ENCODE measurements around the gene CFAP100. TPM values are rescaled to one million over a fixed set of nuclear protein-coding genes. Genes with fewer than 3 reads are reported as not detected.

CFAP100 gene
- total RNA-seq, 2 donors from 2014 or later, result 0.44 to 0.66 TPM

DNA sequence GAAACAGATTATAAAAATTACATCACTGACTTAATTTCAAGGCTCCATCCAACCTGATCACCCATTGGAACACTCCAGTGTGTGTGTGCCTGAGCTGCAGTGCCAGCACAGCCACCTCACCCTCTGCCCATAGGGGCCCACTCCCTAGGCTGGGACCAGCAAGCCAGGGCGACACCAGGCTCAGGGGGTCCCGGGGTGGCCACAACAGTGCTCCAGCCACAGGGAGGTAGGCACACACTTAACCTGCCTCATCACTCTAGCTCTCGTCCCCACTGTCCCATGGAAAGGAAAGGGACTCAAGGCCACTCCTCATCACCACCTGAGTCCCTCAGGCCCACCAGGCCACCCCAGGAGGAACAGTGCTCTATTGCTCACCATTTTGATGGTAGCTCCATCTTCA lies 56.0 kb downstream of the CFAP100 start:
- Histone ChIP-seq H3K9ac (ENCODE audit: extremely low read depth, low read length, poor library complexity, severe bottlenecking) (no peak overlapping the region), H3K27ac (ENCODE audit: low read depth, low read length) (no peak overlapping the region), H3K9me3 (ENCODE audit: control insufficient read depth, low read length) (no peaks in the 10 kb centered on the region), H3K36me3 (ENCODE audit: control insufficient read depth, insufficient read depth, low read length) (peaks cover 63% of the 10 kb centered on the region), H3K4me1 (ENCODE audit: control insufficient read depth, insufficient read depth, low read length) (no peaks in the 10 kb centered on the region), H3K27me3 (ENCODE audit: control insufficient read depth, insufficient read depth, low read length, poor library complexity, severe bottlenecking) (no peaks in the 10 kb centered on the region), H3K4me3 (ENCODE audit: low read length) (no peak overlapping the region)
- DNase-seq, result peak; percentile 27
- no peak for TF ChIP-seq CTCF (conservative IDR thresholded peaks at IDR 0.05)
- H3K27me3 Mint-ChIP-seq (ENCODE audit: insufficient read depth), result no peaks in the 10 kb centered on the region
- H3K9me3 Mint-ChIP-seq, result no peaks in the 10 kb centered on the region
- peaks cover 21% of the 10 kb centered on the region for H3K36me3 Mint-ChIP-seq (ENCODE audit: low read depth)
- no peak overlapping the region for H3K4me3 Mint-ChIP-seq
- no peaks in the 10 kb centered on the region for H3K4me1 Mint-ChIP-seq
- no peak overlapping the region for H3K27ac Mint-ChIP-seq
- WGBS, 2 experiments (ENCODE audit: insufficient coverage in 1 of 2, insufficient read length in 1 of 2), result 89 to 95% methylated on average over 3 of the region's 3 CpGs

DNA sequence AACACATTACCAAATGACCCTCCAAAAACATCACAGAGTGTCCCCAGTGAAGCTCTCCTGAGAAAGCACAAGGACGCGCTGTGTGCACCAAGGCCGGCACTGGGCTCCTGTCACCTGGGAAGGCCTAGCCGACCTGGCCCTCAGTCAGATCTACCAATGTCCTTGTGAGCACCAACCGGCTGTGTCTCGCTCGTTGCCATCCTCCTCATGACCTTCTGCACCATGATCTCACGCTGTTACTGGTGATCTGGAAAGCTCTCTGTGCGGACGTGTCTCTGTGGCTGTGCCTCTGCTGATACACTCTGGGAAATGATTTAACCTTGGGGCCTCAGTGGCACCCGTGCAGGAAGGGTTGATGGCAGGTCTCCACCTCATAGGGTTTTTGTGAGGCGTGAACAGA lies 56.8 kb downstream of the CFAP100 start:
- no peak for TF ChIP-seq CTCF (conservative IDR thresholded peaks at IDR 0.05)
- Histone ChIP-seq H3K27me3 (ENCODE audit: control insufficient read depth, insufficient read depth, low read length, poor library complexity, severe bottlenecking) (no peaks in the 10 kb centered on the region), H3K27ac (ENCODE audit: low read depth, low read length) (no peak overlapping the region), H3K4me3 (ENCODE audit: low read length) (no peak overlapping the region), H3K9me3 (ENCODE audit: control insufficient read depth, low read length) (no peaks in the 10 kb centered on the region), H3K36me3 (ENCODE audit: control insufficient read depth, insufficient read depth, low read length) (peaks cover 60% of the 10 kb centered on the region), H3K4me1 (ENCODE audit: control insufficient read depth, insufficient read depth, low read length) (no peaks in the 10 kb centered on the region), H3K9ac (ENCODE audit: extremely low read depth, low read length, poor library complexity, severe bottlenecking) (no peak overlapping the region)
- no peak overlapping the region for H3K4me3 Mint-ChIP-seq
- H3K4me1 Mint-ChIP-seq, result no peaks in the 10 kb centered on the region
- 92 to 95% methylated on average over 9 to 12 of the region's 12 CpGs for WGBS, 2 experiments (ENCODE audit: insufficient coverage in 1 of 2, insufficient read length in 1 of 2)
- no peaks in the 10 kb centered on the region for H3K27me3 Mint-ChIP-seq (ENCODE audit: insufficient read depth)
- H3K9me3 Mint-ChIP-seq, result no peaks in the 10 kb centered on the region
- no peak overlapping the region for H3K27ac Mint-ChIP-seq
- peaks cover 23% of the 10 kb centered on the region for H3K36me3 Mint-ChIP-seq (ENCODE audit: low read depth)
- peak; percentile 22 for DNase-seq

DNA sequence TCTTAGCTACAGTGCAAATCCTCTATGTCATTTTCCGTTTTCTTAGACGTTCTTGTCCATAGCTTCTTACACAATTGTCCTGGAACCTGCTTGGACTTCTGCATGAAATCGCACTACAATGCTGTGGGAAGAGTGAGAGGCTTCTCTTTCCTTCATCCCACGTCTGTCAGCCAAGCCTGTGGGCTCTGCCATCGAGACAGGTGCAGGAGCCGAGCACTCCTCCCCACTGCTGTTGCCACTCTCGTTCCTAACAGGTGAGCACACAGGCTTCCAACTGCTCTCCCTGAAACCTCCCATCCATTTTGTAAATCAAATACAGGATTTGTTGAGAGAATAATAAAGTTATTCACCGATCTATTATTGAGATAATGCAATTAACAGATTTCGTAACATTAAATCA lies 57.5 kb downstream of the CFAP100 start:
- no peak for DNase-seq
- Mint-ChIP-seq H3K4me3 (no peak overlapping the region), H3K36me3 (ENCODE audit: low read depth) (peaks cover 30% of the 10 kb centered on the region), H3K27ac (no peak overlapping the region), H3K9me3 (no peaks in the 10 kb centered on the region), H3K27me3 (ENCODE audit: insufficient read depth) (no peaks in the 10 kb centered on the region), H3K4me1 (no peaks in the 10 kb centered on the region)
- Histone ChIP-seq H3K9ac (ENCODE audit: extremely low read depth, low read length, poor library complexity, severe bottlenecking) (no peak overlapping the region), H3K36me3 (ENCODE audit: control insufficient read depth, insufficient read depth, low read length) (peaks cover 64% of the 10 kb centered on the region), H3K27ac (ENCODE audit: low read depth, low read length) (no peak overlapping the region), H3K27me3 (ENCODE audit: control insufficient read depth, insufficient read depth, low read length, poor library complexity, severe bottlenecking) (no peaks in the 10 kb centered on the region), H3K4me1 (ENCODE audit: control insufficient read depth, insufficient read depth, low read length) (no peaks in the 10 kb centered on the region), H3K4me3 (ENCODE audit: low read length) (no peak overlapping the region), H3K9me3 (ENCODE audit: control insufficient read depth, low read length) (no peaks in the 10 kb centered on the region)
- no peak for TF ChIP-seq CTCF (conservative IDR thresholded peaks at IDR 0.05)
- WGBS, 2 experiments (ENCODE audit: insufficient coverage in 1 of 2, insufficient read length in 1 of 2), result 90 to 97% methylated on average over 3 to 9 of the region's 9 CpGs
